Esophagus muscularis mucosa (tissue), 4 donors: Measurements from ENCODE around the gene EPAS1.

Experiments
- CTCF ChIP-seq, 3 experiments: fragments of 200-600 bp in 2 of 3; fragments of 450-650 bp in 1 of 3; sonication (generic) in 2 of 3; IDR thresholded peaks; one replicate each; pipeline ENCODE4 v1.5.1; 2017 to 2019; ENCODE audit warnings: antibody characterized with exemption in 3 of 3, mild to moderate bottlenecking in 2 of 3, moderate library complexity in 1 of 3
- EP300 ChIP-seq: sonication (generic); formaldehyde crosslinking; IDR thresholded peaks from one replicate; pipeline ENCODE4 v1.6.1; 2017; ENCODE audit warnings: antibody characterized with exemption
- POLR2A ChIP-seq: fragments of 450-650 bp; IDR thresholded peaks from one replicate; pipeline ENCODE4 v1.6.1; 2017; ENCODE audit warnings: antibody characterized with exemption, moderate library complexity, mild to moderate bottlenecking, low read depth
- POLR2AphosphoS5 ChIP-seq, 2 donors: sonication (generic); formaldehyde crosslinking; IDR thresholded peaks; one replicate each; pipeline ENCODE4 v1.6.1; 2017; ENCODE audit warnings: antibody characterized with exemption in 2 of 2

GRCh38 chr2:46414701-46415100 lies 117.5 kb downstream of the EPAS1 start:
- TF ChIP-seq CTCF (IDR thresholded peaks at IDR 0.05) (no peak), POLR2AphosphoS5 (IDR thresholded peaks at IDR 0.05) (no peak), POLR2A (no peak), EP300 (no peak)
